Measurements from ENCODE around the gene HOXA6. TPM values are rescaled to one million over a fixed set of nuclear protein-coding genes. Genes with fewer than 3 reads are reported as not detected.

HOXA6 gene
- total and polyA plus RNA-seq, 10 of the 15 experiments (the other 5 are each of a cell fraction or from before 2014, with no cell fraction given): 0.08 TPM; not detected in 9

GRCh38 chr7:27113991-27114769, 33.4 kb downstream of the HOXA6 start (continued):
- TF ChIP-seq BCLAF1 (IDR thresholded peaks at IDR 0.05) (no peak), MXI1 (IDR thresholded peaks at IDR 0.05; ENCODE audit: low read depth, low read length) (no peak), ZNF207 (IDR thresholded peaks at IDR 0.05; ENCODE audit: borderline replicate concordance) (no peak), SIN3A (IDR thresholded peaks at IDR 0.05; ENCODE audit: low read depth, low read length) (no peak), SRF (IDR thresholded peaks at IDR 0.05; ENCODE audit: low read depth in 2 of 2, low read length in 2 of 2) (no peak)

GRCh38 chr7:27112955-27113949, 34.3 kb downstream of the HOXA6 start:
- Histone ChIP-seq H3K27me3 (replicated peaks in 1 of 2; ENCODE audit: control insufficient read depth in 2 of 2, insufficient read depth in 2 of 2, low read length in 1 of 2) (no peaks in the 10 kb centered on the region), H3K9ac (ENCODE audit: control insufficient read depth, insufficient read depth, low read length) (no peak overlapping the region), H3K9me3 (replicated peaks; ENCODE audit: control insufficient read depth, insufficient read depth, low read length) (no peaks in the 10 kb centered on the region), H3K4me2 (ENCODE audit: control insufficient read depth, insufficient read depth) (no peak overlapping the region), H3K36me3 (ENCODE audit: control insufficient read depth in 2 of 2, insufficient read depth in 2 of 2, low read length in 1 of 2) (no peaks in the 10 kb centered on the region), H3K27ac (ENCODE audit: control insufficient read depth, insufficient read depth) (no peak overlapping the region), H2AFZ (ENCODE audit: control insufficient read depth, low read depth, low read length) (no peak overlapping the region), H3K79me2 (ENCODE audit: control insufficient read depth, insufficient read depth, low read length) (no peaks in the 10 kb centered on the region), H3K4me1 (ENCODE audit: control insufficient read depth, insufficient read depth, low read length) (no peaks in the 10 kb centered on the region), H3K4me3 (no peak overlapping the region), H4K20me1 (ENCODE audit: control insufficient read depth, insufficient read depth) (no peaks in the 10 kb centered on the region; the same call in 1 of the 2 replicates)
- 72% methylated on average over 33 of the region's 57 CpGs for WGBS (ENCODE audit: insufficient coverage, insufficient replicate concordance, low lambda C conversion rate, missing lambda C conversion rate)
- FAIRE-seq (no peak), ATAC-seq (no peak), DNase-seq (ENCODE audit: low read depth, low spot score) (no peak)
- in situ Hi-C loops (cut with MboI): no loop called here
- BruUV-seq (replicated peaks): no TSS peak
- ChIA-PET SMC1A (ENCODE audit: uncharacterized antibody, unreplicated experiment) (no interaction called here), CTCF (no interaction called here), POLR2A (no interaction called here), RAD21 (ENCODE audit: unreplicated experiment) (no interaction called here)
- intact Hi-C loops (cut with micrococcal nuclease; ENCODE audit: unreplicated experiment): no loop called here
- TF ChIP-seq ZNF274 (IDR thresholded peaks at IDR 0.05; ENCODE audit: insufficient read depth, insufficient read length): no peak
- TF ChIP-seq PRDM15 (CRISPR knock-in tag; IDR thresholded peaks at IDR 0.05): no peak
- TF ChIP-seq CREB1 (IDR thresholded peaks at IDR 0.05; ENCODE audit: low read depth): no peak
- TF ChIP-seq NRF1 (conservative IDR thresholded peaks at IDR 0.05; ENCODE audit: low read depth, low read length): no peak
- TF ChIP-seq SMAD1 (IDR thresholded peaks at IDR 0.05; ENCODE audit: low read depth, partially characterized antibody): no peak
- TF ChIP-seq BCL11A (IDR thresholded peaks at IDR 0.05; ENCODE audit: low read depth, low read length): no peak
- TF ChIP-seq ATF2 (IDR thresholded peaks at IDR 0.05; ENCODE audit: low read length): no peak

All from GM12878 (cell line).